ENCODE data around the gene KCTD1. TPM values are rescaled to one million over a fixed set of nuclear protein-coding genes. Genes with fewer than 3 reads are reported as not detected.

KCTD1 gene
- total RNA-seq, 4 donors from 2014 or later, result 33.6 to 42.0 (median 39.4) TPM

- no peak overlapping the region for H3K27ac ChIP-seq
These were observed 89.0 kb downstream of the KCTD1 start for GRCh38 chr18:26459340-26459739.

GRCh38 chr18:26458526-26459232 is 89.7 kb downstream of the KCTD1 start:
- no peaks in the 10 kb centered on the region for H3K4me1 ChIP-seq
- no peak for TF ChIP-seq CTCF (IDR thresholded peaks at IDR 0.05)
- no peak for TF ChIP-seq POLR2A (IDR thresholded peaks at IDR 0.05)
- TF ChIP-seq EP300 (IDR thresholded peaks at IDR 0.05), result no peak
- H3K27ac ChIP-seq, result no peak overlapping the region

More at GRCh38 chr18:26459340-26459739, 89.0 kb downstream of the KCTD1 start:
- Histone ChIP-seq H3K9me3 (no peaks in the 10 kb centered on the region), H3K27me3 (no peaks in the 10 kb centered on the region), H3K4me1 (no peaks in the 10 kb centered on the region), H3K4me3 (no peak overlapping the region), H3K36me3 (peaks cover 0 to 54% (median 0%) of the 10 kb centered on the region in 3 donors)
- TF ChIP-seq POLR2A (IDR thresholded peaks at IDR 0.05), result no peak
- no peak for TF ChIP-seq CTCF (IDR thresholded peaks at IDR 0.05)
- no peak for TF ChIP-seq EP300 (IDR thresholded peaks at IDR 0.05)
- 95 to 97% methylated on average over 12 of the region's 12 CpGs for WGBS, 2 donors
- DNase-seq (ENCODE audit: low spot score in 2 of 2), result no peak

GRCh38 chr18:26457611-26458353 is 90.6 kb downstream of the KCTD1 start:
- Histone ChIP-seq H3K36me3 (peaks cover 0 to 59% (median 0%) of the 10 kb centered on the region in 3 donors), H3K27me3 (no peaks in the 10 kb centered on the region), H3K4me1 (no peaks in the 10 kb centered on the region), H3K4me3 (no peak overlapping the region), H3K27ac (no peak overlapping the region), H3K9me3 (no peaks in the 10 kb centered on the region)
- no peak for TF ChIP-seq EP300 (IDR thresholded peaks at IDR 0.05)
- TF ChIP-seq CTCF (IDR thresholded peaks at IDR 0.05), result no peak
- no peak for TF ChIP-seq POLR2A (IDR thresholded peaks at IDR 0.05)
- WGBS, 2 donors, result 72 to 79% methylated on average over 19 to 22 of the region's 22 CpGs
- no peak for DNase-seq (ENCODE audit: low spot score in 2 of 2)

More at GRCh38 chr18:26458526-26459232, 89.7 kb downstream of the KCTD1 start:
- no peak for DNase-seq (ENCODE audit: low spot score in 2 of 2)
- 65 to 66% methylated on average over 9 of the region's 9 CpGs for WGBS, 2 donors
- Histone ChIP-seq H3K27me3 (no peaks in the 10 kb centered on the region), H3K36me3 (peaks cover 0 to 59% (median 0%) of the 10 kb centered on the region in 3 donors), H3K4me3 (no peak overlapping the region), H3K9me3 (no peaks in the 10 kb centered on the region)

GRCh38 chr18:26457195-26457594 is 91.2 kb downstream of the KCTD1 start:
- DNase-seq (ENCODE audit: low spot score in 2 of 2), result no peak
- TF ChIP-seq POLR2A (IDR thresholded peaks at IDR 0.05) (no peak), CTCF (IDR thresholded peaks at IDR 0.05) (no peak), EP300 (IDR thresholded peaks at IDR 0.05) (no peak)
- H3K9me3 ChIP-seq, result no peaks in the 10 kb centered on the region
- peaks cover 0 to 59% (median 0%) of the 10 kb centered on the region in 3 donors for H3K36me3 ChIP-seq
- no peak overlapping the region for H3K27ac ChIP-seq
- H3K27me3 ChIP-seq, result no peaks in the 10 kb centered on the region
- WGBS, 2 donors, result 94 to 98% methylated on average over 4 of the region's 4 CpGs
- no peaks in the 10 kb centered on the region for H3K4me1 ChIP-seq
- H3K4me3 ChIP-seq, result no peak overlapping the region

- no peak for DNase-seq (ENCODE audit: low spot score in 2 of 2)
- Histone ChIP-seq H3K9me3 (no peaks in the 10 kb centered on the region), H3K4me1 (no peaks in the 10 kb centered on the region), H3K27me3 (no peaks in the 10 kb centered on the region), H3K27ac (no peak overlapping the region), H3K4me3 (no peak overlapping the region), H3K36me3 (peaks cover 0 to 59% (median 0%) of the 10 kb centered on the region in 3 donors)
- TF ChIP-seq POLR2A (IDR thresholded peaks at IDR 0.05) (no peak), CTCF (IDR thresholded peaks at IDR 0.05) (no peak), EP300 (IDR thresholded peaks at IDR 0.05) (no peak)
- 72 to 74% methylated on average over 3 of the region's 3 CpGs for WGBS, 2 donors
These were observed 92.3 kb downstream of the KCTD1 start for GRCh38 chr18:26456070-26456491.
